B cell (primary cell): ENCODE results near the gene OLFML1. TPM values are rescaled to one million over a fixed set of nuclear protein-coding genes. Genes with fewer than 3 reads are reported as not detected.

Experiments used
- ATAC-seq: fragments of 200-7000 bp; cut with Tn5 transposase; one replicate; pipeline ENCODE4 v1.10.0; 2021; ENCODE audit warnings: low read depth, mild to moderate bottlenecking, moderate number of reproducible peaks, moderate library complexity
- CTCF ChIA-PET: fragments of 350-600 bp; sonication (Branson Sonifier 250); formaldehyde crosslinking; loops from one replicate; lab custom pipeline; 2021; ENCODE audit warnings: antibody characterized with exemption, inconsistent platforms; lab: Charles Lee
- POLR2A ChIA-PET: fragments of 350-600 bp; sonication (Branson Sonifier 250); formaldehyde crosslinking; loops from one replicate; lab custom pipeline; 2021; ENCODE audit warnings: antibody characterized with exemption; lab: Charles Lee
- DNase-seq: peaks from one replicate; pipeline ENCODE4 v3.0.0; 2013
- H2AFZ ChIP-seq: 2 replicates; pipeline ENCODE4 v1.6.1; 2012; ENCODE audit warnings: mild to moderate bottlenecking, low read depth, low read length; ENCODE audit not compliant: insufficient read depth, poor library complexity, severe bottlenecking
- H3K27ac ChIP-seq, 2 donors: 1 replicate in 1 of 2; 2 replicates in 1 of 2; pipeline ENCODE4 v1.5.1; 2012 to 2013; ENCODE audit warnings: low read length in 2 of 2, mild to moderate bottlenecking in 2 of 2, moderate library complexity in 1 of 2
- H3K27me3 ChIP-seq, 4 experiments: fragments of 200-600 bp in 1 of 4; sonication (generic) in 1 of 4; replicated peaks in 1 of 4; 1 replicate in 2 of 4; 2 replicates in 2 of 4; pipeline versions ENCODE4 v1.6.1 to v1.7.0; 2013 to 2016; ENCODE audit warnings: low read length in 3 of 4, mild to moderate bottlenecking in 2 of 4, mixed read lengths in 1 of 4, moderate library complexity in 1 of 4; ENCODE audit not compliant: insufficient read depth in 4 of 4, control insufficient read depth in 3 of 4; ENCODE audit errors: control extremely low read depth in 1 of 4
- H3K36me3 ChIP-seq, 2 experiments: replicated peaks in 1 of 2; 1 replicate in 1 of 2; 2 replicates in 1 of 2; pipeline versions ENCODE4 v1.6.1 to v1.7.1; 2013; ENCODE audit warnings: low read length in 1 of 2; ENCODE audit not compliant: insufficient read depth in 2 of 2, control insufficient read depth in 1 of 2; ENCODE audit errors: control extremely low read depth in 1 of 2, extremely low read depth in 1 of 2
- H3K4me1 ChIP-seq, 2 donors: fragments of 200-600 bp in 1 of 2; sonication (generic) in 1 of 2; 1 replicate in 1 of 2; 2 replicates in 1 of 2; pipeline versions ENCODE4 v1.5.1 to v1.6.1; 2013 to 2017; ENCODE audit warnings: low read length in 2 of 2; ENCODE audit not compliant: control insufficient read depth in 2 of 2, insufficient read depth in 2 of 2
- H3K4me2 ChIP-seq: replicated peaks from 2 replicates; pipeline ENCODE3; 2012; ENCODE audit warnings: mild to moderate bottlenecking, low read depth, low read length; ENCODE audit not compliant: poor library complexity, severe bottlenecking
- H3K4me3 ChIP-seq, 5 experiments: fragments of 200-600 bp in 1 of 5; sonication (generic) in 1 of 5; 1 replicate in 3 of 5; 2 replicates in 2 of 5; pipeline versions ENCODE4 v1.5.1 to v1.7.0; 2011 to 2016; ENCODE audit warnings: low read length in 4 of 5, mild to moderate bottlenecking in 4 of 5, low read depth in 2 of 5, control low read depth in 1 of 5, moderate library complexity in 1 of 5; ENCODE audit not compliant: insufficient read depth in 1 of 5; ENCODE audit errors: control extremely low read depth in 1 of 5, extremely low read depth in 1 of 5
- H3K79me2 ChIP-seq: fragments of 200-600 bp; sonication (generic); one replicate; pipeline ENCODE4 v1.6.0; 2016; ENCODE audit warnings: low read length; ENCODE audit not compliant: control insufficient read depth, insufficient read depth
- H3K9ac ChIP-seq: fragments of 200-600 bp; sonication (generic); 2 replicates; pipeline ENCODE4 v1.6.1; 2017; ENCODE audit warnings: mild to moderate bottlenecking, low read length, moderate library complexity
- H3K9me3 ChIP-seq, 3 donors: one replicate each; pipeline versions ENCODE4 v1.6.1 to v1.7.1; 2013; ENCODE audit warnings: low read length in 2 of 3; ENCODE audit not compliant: control insufficient read depth in 2 of 3, insufficient read depth in 1 of 3; ENCODE audit errors: control extremely low read depth in 1 of 3
- H4K20me1 ChIP-seq: 2 replicates; pipeline ENCODE4 v1.6.0; 2012; ENCODE audit warnings: mild to moderate bottlenecking, low read length; ENCODE audit not compliant: insufficient read depth, control insufficient read depth, poor library complexity, severe bottlenecking
- H3K27ac Mint-ChIP-seq: one replicate; pipeline ENCODE4 v1.8.0; 2021; ENCODE audit warnings: mixed read lengths
- H3K27me3 Mint-ChIP-seq: one replicate; pipeline ENCODE4 v1.8.0; 2021; ENCODE audit warnings: mixed read lengths
- H3K4me1 Mint-ChIP-seq: one replicate; pipeline ENCODE4 v1.8.0; 2021; ENCODE audit warnings: mixed read lengths
- H3K4me3 Mint-ChIP-seq: one replicate; pipeline ENCODE4 v1.8.0; 2021; ENCODE audit warnings: mixed read lengths
- H3K9me3 Mint-ChIP-seq: one replicate; pipeline ENCODE4 v1.8.0; 2022; ENCODE audit warnings: mixed read lengths; ENCODE audit not compliant: insufficient read depth
- EZH2 ChIP-seq: IDR thresholded peaks from 2 replicates; pipeline ENCODE4 v1.6.1; 2012; ENCODE audit warnings: borderline replicate concordance, low read depth, mild to moderate bottlenecking, moderate library complexity, low read length; ENCODE audit not compliant: insufficient read depth, poor library complexity, severe bottlenecking
- WGBS: methylation state at CpG from one replicate; pipeline ENCODE4 v1.1.5; 2013; ENCODE audit warnings: missing lambda C conversion rate; ENCODE audit not compliant: insufficient coverage; 5-methylcytosine and 5-hydroxymethylcytosine counted together
- intact Hi-C: fragments of 100-400 bp; cut with micrococcal nuclease; formaldehyde crosslinking; loops from one replicate; pipeline ENCODE4 v1.10.0; 2022
- polyA plus RNA-seq: library from polyadenylated mRNA; depleted of rRNA; stranded (reverse); fragments of >200 nt; gene quantifications from 2 replicates; pipeline ENCODE4 v1.2.3, GENCODE V29; 2012
- total RNA-seq, 2 donors: library from RNA; stranded (reverse); fragments of 120-200 nt in 1 of 2; gene quantifications; 1 replicate in 1 of 2; 2 replicates in 1 of 2; pipeline versions ENCODE4 v1.2.3 to v1.2.4, GENCODE V29; 2013 to 2022
- TF ChIP-seq, protein P1 (sequence below): fragments of 200-600 bp; IDR thresholded peaks from one replicate; pipeline ENCODE4 v1.8.0; 2022; ENCODE audit warnings: antibody characterized with exemption, mild to moderate bottlenecking

Gene OLFML1
- total and polyA plus RNA-seq, 2 donors (not counting 1 experiment from before 2014, with no cell fraction given) = not detected

DNA sequence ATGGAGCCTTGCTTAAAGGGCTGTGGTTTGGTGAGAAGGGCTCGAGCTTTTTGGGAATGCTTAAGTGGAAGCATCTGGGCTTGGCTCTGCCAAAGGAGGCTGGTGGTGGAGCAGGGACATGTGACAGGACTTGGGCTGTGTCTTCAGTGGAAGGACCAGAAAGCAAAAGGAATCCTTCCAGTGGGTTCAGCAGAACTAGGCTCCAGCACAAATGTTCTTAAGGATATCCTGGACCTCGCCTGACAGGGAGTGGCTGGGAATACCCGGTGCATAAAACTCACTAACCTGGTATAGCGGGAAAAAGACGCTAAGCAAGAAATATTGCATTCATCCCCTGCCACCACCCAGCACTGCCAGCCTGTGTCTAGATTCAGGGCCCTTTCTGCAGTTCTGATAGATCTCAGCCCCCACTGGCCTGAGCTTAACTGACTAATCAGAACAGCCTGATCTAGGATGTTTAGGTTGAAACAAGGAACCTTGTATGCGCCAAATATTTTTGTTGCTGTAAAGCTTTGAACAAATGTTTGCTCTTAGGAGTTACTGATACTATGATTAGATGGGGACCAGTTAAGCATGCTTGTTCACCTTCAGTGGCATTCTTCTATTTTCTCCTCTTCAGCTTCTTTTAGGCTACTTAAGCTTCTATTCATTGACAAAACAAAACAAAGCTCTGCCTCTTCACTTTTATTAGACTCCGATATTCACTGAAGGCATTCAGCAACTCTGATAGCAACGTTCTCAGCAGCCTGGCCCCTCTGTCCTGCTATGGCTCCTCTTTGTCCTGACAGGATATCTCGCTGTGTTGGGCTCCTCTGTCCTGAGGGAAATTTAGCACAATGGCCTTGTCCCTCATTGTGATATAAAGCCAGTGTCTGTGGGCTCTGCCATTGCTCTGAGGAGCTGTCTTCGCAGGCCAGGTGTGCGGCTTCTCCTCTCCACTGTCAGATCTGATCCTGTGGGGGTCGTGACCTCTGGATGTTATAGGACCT is 53.5 kb downstream of the OLFML1 start:
- ATAC-seq (no peak), DNase-seq (no peak)
- intact Hi-C loops = no loop called here
- Histone ChIP-seq H3K9ac (no peak overlapping the region), H3K4me1 (peaks cover 15 to 24% of the 10 kb centered on the region in 2 donors), H3K4me2 (no peak overlapping the region), H3K79me2 (peaks cover 89% of the 10 kb centered on the region), H2AFZ (no peak overlapping the region), H3K4me3 (no peak overlapping the region), H4K20me1 (peaks cover 43% of the 10 kb centered on the region), H3K9me3 (peaks cover 0 to 7% (median 0%) of the 10 kb centered on the region in 3 donors), H3K36me3 (peaks cover 0 to 2% of the 10 kb centered on the region in 2 experiments), H3K27me3 (no peaks in the 10 kb centered on the region), H3K27ac (no peak overlapping the region)
- H3K27ac Mint-ChIP-seq = no peak overlapping the region
- ChIA-PET CTCF (interaction anchor here (0.9 to 1.5 kb wide), 5 partner anchors 9 to 185 kb away, joined by 3 to 6 read pairs (median 3); no protein-coding TSS in a partner anchor), POLR2A (interaction anchor here (0.6 kb wide), 1 partner anchor 110 kb away, joined by 3 read pairs; no protein-coding TSS in a partner anchor)
- peaks cover 73% of the 10 kb centered on the region for H3K4me1 Mint-ChIP-seq
- no peaks in the 10 kb centered on the region for H3K27me3 Mint-ChIP-seq
- TF ChIP-seq EZH2 = no peak
- TF ChIP-seq, protein P1, sequence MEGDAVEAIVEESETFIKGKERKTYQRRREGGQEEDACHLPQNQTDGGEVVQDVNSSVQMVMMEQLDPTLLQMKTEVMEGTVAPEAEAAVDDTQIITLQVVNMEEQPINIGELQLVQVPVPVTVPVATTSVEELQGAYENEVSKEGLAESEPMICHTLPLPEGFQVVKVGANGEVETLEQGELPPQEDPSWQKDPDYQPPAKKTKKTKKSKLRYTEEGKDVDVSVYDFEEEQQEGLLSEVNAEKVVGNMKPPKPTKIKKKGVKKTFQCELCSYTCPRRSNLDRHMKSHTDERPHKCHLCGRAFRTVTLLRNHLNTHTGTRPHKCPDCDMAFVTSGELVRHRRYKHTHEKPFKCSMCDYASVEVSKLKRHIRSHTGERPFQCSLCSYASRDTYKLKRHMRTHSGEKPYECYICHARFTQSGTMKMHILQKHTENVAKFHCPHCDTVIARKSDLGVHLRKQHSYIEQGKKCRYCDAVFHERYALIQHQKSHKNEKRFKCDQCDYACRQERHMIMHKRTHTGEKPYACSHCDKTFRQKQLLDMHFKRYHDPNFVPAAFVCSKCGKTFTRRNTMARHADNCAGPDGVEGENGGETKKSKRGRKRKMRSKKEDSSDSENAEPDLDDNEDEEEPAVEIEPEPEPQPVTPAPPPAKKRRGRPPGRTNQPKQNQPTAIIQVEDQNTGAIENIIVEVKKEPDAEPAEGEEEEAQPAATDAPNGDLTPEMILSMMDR = no peak
- H3K4me3 Mint-ChIP-seq = no peak overlapping the region
- WGBS = 94% methylated on average over 12 of the region's 12 CpGs
- no peaks in the 10 kb centered on the region for H3K9me3 Mint-ChIP-seq
